ENCODE results near the gene SUSD5. TPM values are rescaled to one million over a fixed set of nuclear protein-coding genes. Genes with fewer than 3 reads are reported as not detected.
"Not testable (repeated sequence)": the region's sequence is repeated elsewhere in the genome, so short reads cannot be mapped to it uniquely, and the experiment has no call there.

SUSD5 gene
- polyA plus RNA-seq, 4 donors: 5.5 to 7.0 (median 6.0) TPM

DNA sequence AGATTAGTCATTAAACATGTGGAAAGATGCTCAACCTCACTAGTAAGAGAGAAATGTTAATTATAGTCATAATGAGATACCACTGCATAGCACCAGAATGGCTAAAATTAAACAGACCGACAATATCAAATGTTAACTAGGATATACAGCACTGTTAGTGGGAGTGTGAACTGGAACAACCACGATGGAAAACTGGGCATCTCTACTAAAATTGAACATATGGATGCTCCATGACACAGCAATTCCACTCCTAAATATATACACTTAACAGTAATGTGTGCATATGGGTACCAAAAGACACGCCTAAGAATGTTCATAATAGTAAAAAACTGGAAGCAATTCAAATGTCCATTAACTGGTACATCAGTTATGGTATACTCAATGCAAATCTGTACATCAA, 63.3 kb downstream of the SUSD5 start:
- no peak for DNase-seq (ENCODE audit: low read depth in 4 of 4, low spot score in 3 of 4)

DNA sequence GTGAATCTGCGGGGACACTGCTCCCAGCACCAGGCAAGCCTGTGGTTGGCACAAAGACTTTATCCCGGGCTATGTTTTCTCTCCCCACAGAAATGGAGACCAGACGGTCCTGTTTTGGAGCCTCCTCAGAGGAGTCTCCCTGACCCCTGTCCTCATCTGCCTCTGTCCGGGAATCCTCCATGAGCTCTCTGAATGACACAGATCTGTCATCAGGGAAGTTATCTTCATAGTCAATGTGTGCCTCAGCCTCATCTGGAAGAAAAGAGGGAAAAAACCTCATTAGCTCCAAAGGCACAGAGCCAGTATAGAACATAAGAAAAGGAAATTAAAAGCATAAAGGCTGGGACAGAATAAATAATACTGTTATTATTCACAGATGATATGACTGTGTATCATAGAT, 64.8 kb downstream of the SUSD5 start:
- DNase-seq (ENCODE audit: low read depth in 4 of 4, low spot score in 3 of 4): no peak

DNA sequence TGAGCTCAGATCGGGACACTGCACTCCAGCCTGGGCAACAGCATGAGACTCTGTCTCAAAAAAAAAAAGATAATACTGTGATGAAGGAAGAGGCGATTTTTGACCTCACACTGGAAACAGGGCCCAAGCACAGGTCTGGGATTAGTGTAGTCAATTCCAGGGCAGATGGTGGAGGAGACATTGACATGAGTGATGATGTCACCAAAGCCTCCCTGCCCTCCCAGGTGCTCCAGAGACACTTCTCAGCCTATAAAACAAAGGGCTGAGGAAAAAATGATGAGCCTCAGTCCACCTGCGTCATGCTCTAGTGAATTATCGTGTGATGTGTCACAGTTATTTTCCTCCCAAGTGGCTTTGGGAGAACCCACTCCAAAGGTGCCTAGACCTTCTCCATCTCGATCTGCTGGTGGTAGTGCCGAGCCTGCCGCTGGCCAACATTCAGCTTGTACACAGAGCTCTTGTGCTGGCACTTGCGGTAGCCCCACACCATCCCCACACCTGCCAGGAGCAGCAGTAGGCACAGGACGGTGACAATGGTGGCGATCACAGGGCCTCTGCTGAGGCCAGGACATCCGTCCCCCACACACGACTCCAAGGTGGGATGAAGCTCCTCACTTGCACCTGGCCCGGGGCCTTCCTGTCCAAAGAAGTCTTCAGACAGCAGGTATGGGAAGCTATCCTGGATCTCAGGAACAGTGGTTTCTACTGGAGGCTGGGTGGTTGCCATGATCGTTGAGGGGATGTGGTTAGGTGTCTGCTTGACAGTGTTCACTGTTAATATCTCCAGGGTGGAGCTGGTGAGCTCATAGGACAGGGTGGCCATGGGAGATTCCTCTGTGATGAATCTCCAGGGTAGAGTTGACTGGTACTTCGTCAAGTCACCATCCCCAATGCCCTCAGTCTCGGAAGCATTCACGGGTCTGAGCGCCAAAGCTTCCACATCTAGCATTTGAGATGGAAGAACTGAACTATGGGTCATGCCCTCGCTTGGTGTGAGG, 65.9 kb downstream of the SUSD5 start:
- DNase-seq (ENCODE audit: low read depth in 4 of 4, low spot score in 3 of 4): no peak

GRCh38 chr3:33149342-33149741, 69.3 kb downstream of the SUSD5 start:
- no peak for DNase-seq (ENCODE audit: low read depth in 4 of 4, low spot score in 3 of 4)

GRCh38 chr3:33146791-33147445, 71.7 kb downstream of the SUSD5 start:
- peak in 3 of 4 donors; percentile 5 to 11 (median 8) for DNase-seq (ENCODE audit: low read depth in 4 of 4, low spot score in 3 of 4)

- DNase-seq (ENCODE audit: low read depth in 4 of 4, low spot score in 3 of 4): no peak
Observed at GRCh38 chr3:33145901-33146580, 72.6 kb downstream of the SUSD5 start.

DNA sequence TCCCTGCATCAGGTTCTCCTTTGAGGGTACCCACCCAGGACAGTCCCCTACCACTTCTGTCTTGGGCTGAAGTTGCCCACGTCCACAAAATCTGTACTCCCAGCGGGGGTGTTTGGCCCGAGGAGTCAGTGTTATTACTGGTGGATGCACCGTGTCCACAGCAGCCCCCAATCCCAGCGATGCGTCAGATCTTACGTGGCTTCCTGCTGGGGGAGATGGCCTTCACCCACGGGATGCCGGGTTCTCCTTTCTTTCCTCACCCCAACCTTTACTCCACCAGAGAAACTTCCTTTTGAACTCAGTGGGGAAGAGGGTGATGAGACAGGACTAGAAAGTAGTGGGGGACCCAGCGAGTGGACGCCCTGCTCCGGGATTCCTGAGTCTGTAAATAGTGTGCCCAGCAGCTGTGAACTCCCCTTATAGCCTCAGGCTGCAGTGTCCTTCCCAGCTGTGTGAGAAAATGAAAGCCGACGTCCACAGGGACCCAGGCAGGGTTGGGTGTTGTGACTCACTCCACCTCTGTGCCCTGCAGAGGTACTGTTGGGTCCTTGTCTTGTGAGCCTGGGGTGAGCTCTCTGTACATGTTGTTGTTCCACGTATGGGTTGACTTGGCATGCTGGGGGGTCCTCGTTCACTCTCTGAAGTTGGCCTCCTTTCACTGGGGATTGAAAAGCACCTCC, 73.2 kb downstream of the SUSD5 start:
- no peak for DNase-seq (ENCODE audit: low read depth in 4 of 4, low spot score in 3 of 4)

DNA sequence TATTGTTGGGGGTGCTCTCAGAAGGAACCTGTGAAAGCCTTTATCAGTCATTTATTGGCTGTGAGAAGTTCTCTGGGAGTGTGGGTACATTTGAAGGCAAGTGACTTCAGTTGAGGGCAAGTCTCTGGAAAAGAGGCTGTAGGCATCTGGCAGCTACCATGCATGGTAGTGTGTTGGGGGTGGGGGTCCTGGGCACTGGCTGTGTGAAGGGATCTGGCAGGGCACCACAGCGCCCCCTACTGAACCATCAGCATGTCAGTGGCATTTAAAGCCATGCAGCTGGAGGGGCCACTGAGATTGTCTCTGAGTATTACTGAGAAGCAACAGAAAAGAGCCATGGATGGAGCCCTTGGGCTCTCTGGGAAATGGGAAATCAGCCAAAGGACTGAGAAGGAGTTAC, 74.2 kb downstream of the SUSD5 start:
- no peak for DNase-seq (ENCODE audit: low read depth in 4 of 4, low spot score in 3 of 4)

DNA sequence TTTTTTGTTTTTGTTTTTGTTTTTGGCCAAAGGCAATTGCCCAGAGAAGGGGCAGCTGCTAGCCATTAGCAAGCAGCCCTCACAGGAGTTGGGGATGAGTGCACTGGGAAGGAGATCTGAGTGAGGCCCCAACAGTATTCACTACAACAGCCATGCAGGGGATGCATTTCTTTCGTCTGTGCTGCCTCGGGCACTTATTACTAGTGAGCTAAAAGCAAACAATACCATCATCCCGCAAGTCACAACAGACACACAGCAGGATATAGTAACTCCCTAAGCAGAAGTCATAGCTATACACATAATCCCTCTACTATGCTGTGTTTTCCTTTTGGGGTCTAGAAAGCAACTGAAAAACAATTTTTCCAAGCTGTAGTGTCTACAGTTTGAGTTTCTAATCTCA, 77.6 kb downstream of the SUSD5 start:
- no peak for DNase-seq (ENCODE audit: low read depth in 4 of 4, low spot score in 3 of 4)

DNA sequence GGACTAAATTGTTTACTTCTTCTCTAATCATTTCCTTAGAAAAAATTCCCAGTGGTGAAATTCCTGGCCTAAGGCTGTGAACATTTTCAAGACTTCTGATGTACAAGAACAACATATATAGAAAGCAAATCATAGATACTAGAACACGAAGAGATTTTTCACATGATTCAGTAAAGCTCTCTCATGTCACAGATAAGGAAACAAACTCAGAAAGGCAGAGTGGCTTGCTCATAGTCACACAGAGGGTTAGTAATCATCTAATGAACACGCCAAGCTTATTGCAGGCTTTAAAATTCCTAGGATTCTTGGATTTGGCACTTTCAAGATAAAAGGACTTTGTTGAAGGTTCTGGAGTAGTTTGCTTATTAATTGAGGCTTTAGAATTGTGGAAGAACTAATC, 78.6 kb downstream of the SUSD5 start:
- DNase-seq (ENCODE audit: low read depth in 4 of 4, low spot score in 3 of 4): no peak

GRCh38 chr3:33139006-33139623, 79.5 kb downstream of the SUSD5 start:
- not testable (repeated sequence) for DNase-seq (ENCODE audit: low read depth in 4 of 4, low spot score in 3 of 4)

- no peak for DNase-seq (ENCODE audit: low read depth in 4 of 4, low spot score in 3 of 4)
Observed at GRCh38 chr3:33137691-33138090, 80.9 kb downstream of the SUSD5 start.

- no peak for DNase-seq (ENCODE audit: low read depth in 4 of 4, low spot score in 3 of 4)
Observed at GRCh38 chr3:33134026-33134625, 84.5 kb downstream of the SUSD5 start.

DNA sequence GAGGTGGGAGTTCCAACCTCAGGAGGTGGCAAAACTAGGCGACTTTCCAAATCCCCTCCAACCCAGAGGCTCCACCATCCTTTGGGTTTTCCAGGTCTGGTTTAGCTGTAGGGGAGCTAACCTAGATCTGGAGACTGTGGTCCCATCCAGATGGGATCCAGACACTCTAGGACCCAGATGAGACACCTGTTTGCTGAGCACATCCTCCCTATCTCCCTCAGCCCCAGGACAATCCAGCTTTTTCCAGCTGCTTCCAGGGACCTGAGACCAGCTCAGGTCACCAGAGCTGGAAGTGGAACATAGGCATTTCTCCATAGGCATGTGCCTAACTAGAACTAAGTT, 86.6 kb downstream of the SUSD5 start:
- no peak for DNase-seq (ENCODE audit: low read depth in 4 of 4, low spot score in 3 of 4)

DNA sequence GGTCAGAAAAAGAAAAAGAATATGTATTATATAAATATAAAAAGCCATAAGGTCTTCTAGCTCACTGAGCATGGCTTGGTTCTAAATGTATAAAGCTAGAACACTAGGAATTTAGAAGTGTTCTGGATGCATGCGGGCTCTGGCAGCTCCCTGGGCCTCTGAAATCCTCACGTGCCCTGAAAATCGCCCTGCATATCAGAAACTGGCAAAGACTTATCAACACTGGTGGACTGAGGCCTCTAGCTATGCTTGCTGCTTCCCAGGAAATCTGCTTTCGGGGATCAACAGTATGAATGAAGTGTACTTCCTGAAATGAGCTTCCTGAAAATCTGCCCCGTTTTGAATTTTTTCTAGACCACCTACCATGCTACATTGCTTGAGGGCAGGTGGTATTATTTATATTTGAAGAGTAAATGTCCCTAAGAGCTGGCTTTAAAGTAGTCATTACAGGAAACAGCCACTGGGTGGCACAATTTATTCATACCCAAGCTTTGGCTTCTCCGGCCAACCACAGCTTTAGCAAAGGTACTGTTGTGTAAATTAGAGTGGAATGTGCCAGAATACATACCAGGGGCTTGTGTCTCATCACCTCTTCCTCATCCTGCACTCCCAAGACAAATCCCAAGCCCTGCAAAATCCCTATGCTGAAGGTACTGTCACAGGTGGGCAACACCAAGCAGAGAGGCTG, 87.1 kb downstream of the SUSD5 start:
- DNase-seq (ENCODE audit: low read depth in 4 of 4, low spot score in 3 of 4): peak in 2 of 4 donors; percentile 40 to 55

DNA sequence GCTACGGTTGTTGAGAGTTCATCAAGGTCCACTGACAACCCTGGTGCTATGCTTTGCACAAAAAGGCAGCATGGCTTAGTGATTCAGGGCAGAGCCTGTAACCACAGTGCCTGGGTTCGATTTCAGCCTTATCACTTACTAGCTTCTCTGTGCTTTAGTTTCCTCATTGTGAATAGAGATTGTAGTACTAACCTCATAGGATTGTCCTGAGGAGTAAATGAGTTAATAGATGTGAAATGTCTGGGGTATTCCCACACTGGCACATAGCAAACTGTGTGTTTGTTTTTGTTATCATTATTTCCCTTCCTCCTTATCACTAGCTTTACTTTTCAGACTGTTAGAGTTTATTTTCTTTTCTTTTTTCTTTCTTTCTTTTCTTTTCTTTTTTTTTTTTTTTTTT, 88.5 kb downstream of the SUSD5 start:
- no peak for DNase-seq (ENCODE audit: low read depth in 4 of 4, low spot score in 3 of 4)

DNA sequence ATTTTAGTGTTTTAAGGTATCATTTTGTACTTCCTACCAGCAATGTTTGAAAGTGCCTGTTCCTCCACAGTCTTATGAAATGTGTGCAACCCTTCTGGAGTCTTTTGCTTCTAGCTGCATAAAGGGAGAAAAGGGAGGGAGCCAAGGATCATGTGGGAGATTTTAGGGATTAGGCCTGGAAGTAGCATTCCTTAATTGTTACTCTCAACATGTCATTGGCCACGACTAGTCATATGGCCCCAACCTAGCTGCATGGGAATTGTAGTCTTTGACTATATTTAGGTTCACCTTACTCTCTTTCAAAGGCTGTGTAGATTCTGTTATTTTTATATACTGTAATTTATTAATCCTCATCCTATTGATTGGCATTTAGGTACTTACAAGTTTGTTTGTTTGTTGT, 89.9 kb downstream of the SUSD5 start:
- no peak for DNase-seq (ENCODE audit: low read depth in 4 of 4, low spot score in 3 of 4)

DNA sequence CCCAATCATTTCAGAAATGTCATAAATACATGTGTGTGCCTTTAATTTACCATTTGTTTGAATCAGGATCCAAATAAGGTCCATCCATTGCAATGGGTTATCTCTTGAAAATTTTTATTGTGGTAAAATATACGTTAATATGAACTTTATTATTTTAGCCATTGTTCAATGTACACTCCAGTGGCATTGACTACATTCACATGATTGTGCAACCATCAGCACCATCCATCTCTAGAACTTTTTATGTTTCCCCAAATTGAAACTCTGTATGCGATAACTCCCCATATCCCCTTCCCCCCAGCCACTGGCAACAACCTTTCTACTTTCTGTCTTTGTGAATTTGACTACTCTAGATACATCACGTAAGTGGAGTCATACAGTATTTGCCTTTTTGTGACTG, 92.8 kb downstream of the SUSD5 start:
- no peak for DNase-seq (ENCODE audit: low read depth in 4 of 4, low spot score in 3 of 4)

DNA sequence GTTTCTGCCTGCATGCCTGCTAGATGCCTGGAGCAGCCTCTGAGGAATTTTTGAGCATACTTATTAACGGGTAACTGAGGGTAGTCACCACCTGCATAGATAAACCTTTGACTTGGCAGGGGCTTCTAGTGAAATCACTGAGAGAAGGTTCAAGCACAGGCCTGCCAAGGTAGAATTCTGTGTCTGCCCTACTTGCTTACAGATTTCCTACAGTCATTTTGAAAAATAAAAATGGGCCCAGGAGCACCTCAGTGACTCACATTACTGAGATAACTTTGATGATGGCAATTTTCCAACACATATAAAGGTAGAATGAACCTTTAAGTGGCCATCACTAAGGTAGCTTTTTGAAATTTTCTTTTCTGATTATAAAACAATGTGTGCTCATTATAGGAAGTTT, 94.0 kb downstream of the SUSD5 start:
- DNase-seq (ENCODE audit: low read depth in 4 of 4, low spot score in 3 of 4): no peak

Measured in right renal pelvis (tissue), 4 donors.